T-helper 9 cell (primary cell): Measurements from ENCODE around the gene SFRP5.

Experiments
- DNase-seq: peaks from one replicate; pipeline ENCODE4 v3.0.0-alpha.2; 2020
- total RNA-seq, 2 donors: gene quantifications; one replicate each; lab custom pipeline; 2026; lab: John Stamatoyannopoulos, UW

SFRP5 gene
- total RNA-seq, result 0 to 0.24 reads per million in 2 donors

- DNase-seq, result no peak
Observed at GRCh38 chr10:97771913-97772823, at the start of gene SFRP5. Gene SFRP5, minus strand, starts transcription at chr10:97771999. Its CDS starts 166 bp downstream, at chr10:97771833.

- no peak for DNase-seq
Observed at GRCh38 chr10:97820096-97820704, 48.4 kb upstream of the SFRP5 start.

- no peak for DNase-seq
Observed at GRCh38 chr10:97818572-97818971, 46.8 kb upstream of the SFRP5 start.

GRCh38 chr10:97816609-97817008 lies 44.8 kb upstream of the SFRP5 start:
- no peak for DNase-seq

GRCh38 chr10:97814996-97815395 lies 43.2 kb upstream of the SFRP5 start:
- DNase-seq, result no peak

GRCh38 chr10:97813311-97813710 lies 41.5 kb upstream of the SFRP5 start:
- DNase-seq, result no peak

GRCh38 chr10:97812696-97813095 lies 40.9 kb upstream of the SFRP5 start:
- no peak for DNase-seq

- DNase-seq, result no peak
Observed at GRCh38 chr10:97811958-97812357, 40.2 kb upstream of the SFRP5 start.

- no peak for DNase-seq
Observed at GRCh38 chr10:97810446-97810845, 38.6 kb upstream of the SFRP5 start.

- DNase-seq, result no peak
Observed at GRCh38 chr10:97805949-97806348, 34.1 kb upstream of the SFRP5 start.

GRCh38 chr10:97805096-97805884 lies 33.5 kb upstream of the SFRP5 start:
- DNase-seq, result no peak

- DNase-seq, result no peak
Observed at GRCh38 chr10:97801422-97801821, 29.6 kb upstream of the SFRP5 start.

GRCh38 chr10:97800474-97800873 lies 28.7 kb upstream of the SFRP5 start:
- DNase-seq, result no peak

- no peak for DNase-seq
Observed at GRCh38 chr10:97798958-97799610, 27.3 kb upstream of the SFRP5 start.

GRCh38 chr10:97796651-97797050 lies 24.9 kb upstream of the SFRP5 start:
- DNase-seq, result no peak

- DNase-seq, result no peak
Observed at GRCh38 chr10:97795886-97796285, 24.1 kb upstream of the SFRP5 start.

- peak; percentile 70 for DNase-seq
Observed at GRCh38 chr10:97791824-97792721, 20.3 kb upstream of the SFRP5 start.

GRCh38 chr10:97789770-97790397 lies 18.1 kb upstream of the SFRP5 start:
- DNase-seq, result no peak

- no peak for DNase-seq
Observed at GRCh38 chr10:97788552-97789442, 17.0 kb upstream of the SFRP5 start.

GRCh38 chr10:97785731-97786130 lies 13.9 kb upstream of the SFRP5 start:
- DNase-seq, result no peak
